Gastroesophageal sphincter (tissue), 3 donors: ENCODE data around the gene DENND4C.
"Not testable (repeated sequence)": the region's sequence is repeated elsewhere in the genome, so short reads cannot be mapped to it uniquely, and the experiment has no call there.

Source experiments
- POLR2A ChIP-seq, 2 donors: fragments of 450-650 bp; IDR thresholded peaks; one replicate each; pipeline ENCODE4 v1.6.1; 2017; ENCODE audit warnings: antibody characterized with exemption in 2 of 2, mild to moderate bottlenecking in 2 of 2, moderate library complexity in 1 of 2
- TF ChIP-seq, protein P1 (sequence below), 4 experiments: fragments of 200-600 bp in 2 of 4; fragments of 450-650 bp in 2 of 4; sonication (generic) in 1 of 4; IDR thresholded peaks; one replicate each; pipeline ENCODE4 v1.5.1; 2017 to 2019; ENCODE audit warnings: antibody characterized with exemption in 4 of 4, mild to moderate bottlenecking in 2 of 4, moderate library complexity in 2 of 4

DNA sequence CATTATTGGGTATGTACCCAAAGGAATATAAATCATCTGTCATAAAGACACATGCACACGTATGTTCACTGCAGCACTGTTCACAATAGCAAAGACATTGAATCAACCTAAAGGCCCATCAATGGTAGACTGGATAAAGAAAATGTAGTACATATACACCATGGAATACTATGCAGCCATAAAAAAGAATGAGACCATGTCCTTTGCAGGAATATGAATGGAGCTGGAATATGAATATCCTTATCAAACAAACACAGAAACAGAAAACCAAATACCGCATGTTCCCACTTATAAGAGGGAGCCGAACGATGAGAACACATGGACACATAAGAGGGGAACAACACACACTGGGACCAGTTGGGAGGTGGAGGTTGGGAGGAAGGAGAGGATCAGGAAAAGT, 159.0 kb downstream of the DENND4C start:
- TF ChIP-seq, protein P1, sequence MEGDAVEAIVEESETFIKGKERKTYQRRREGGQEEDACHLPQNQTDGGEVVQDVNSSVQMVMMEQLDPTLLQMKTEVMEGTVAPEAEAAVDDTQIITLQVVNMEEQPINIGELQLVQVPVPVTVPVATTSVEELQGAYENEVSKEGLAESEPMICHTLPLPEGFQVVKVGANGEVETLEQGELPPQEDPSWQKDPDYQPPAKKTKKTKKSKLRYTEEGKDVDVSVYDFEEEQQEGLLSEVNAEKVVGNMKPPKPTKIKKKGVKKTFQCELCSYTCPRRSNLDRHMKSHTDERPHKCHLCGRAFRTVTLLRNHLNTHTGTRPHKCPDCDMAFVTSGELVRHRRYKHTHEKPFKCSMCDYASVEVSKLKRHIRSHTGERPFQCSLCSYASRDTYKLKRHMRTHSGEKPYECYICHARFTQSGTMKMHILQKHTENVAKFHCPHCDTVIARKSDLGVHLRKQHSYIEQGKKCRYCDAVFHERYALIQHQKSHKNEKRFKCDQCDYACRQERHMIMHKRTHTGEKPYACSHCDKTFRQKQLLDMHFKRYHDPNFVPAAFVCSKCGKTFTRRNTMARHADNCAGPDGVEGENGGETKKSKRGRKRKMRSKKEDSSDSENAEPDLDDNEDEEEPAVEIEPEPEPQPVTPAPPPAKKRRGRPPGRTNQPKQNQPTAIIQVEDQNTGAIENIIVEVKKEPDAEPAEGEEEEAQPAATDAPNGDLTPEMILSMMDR (IDR thresholded peaks at IDR 0.05): not testable (repeated sequence)
- not testable (repeated sequence) for TF ChIP-seq POLR2A (IDR thresholded peaks at IDR 0.05)
